ENCODE measurements around the gene SDK2.
"Not testable (repeated sequence)": the region's sequence is repeated elsewhere in the genome, so short reads cannot be mapped to it uniquely, and the experiment has no call there.

Gene SDK2

DNA sequence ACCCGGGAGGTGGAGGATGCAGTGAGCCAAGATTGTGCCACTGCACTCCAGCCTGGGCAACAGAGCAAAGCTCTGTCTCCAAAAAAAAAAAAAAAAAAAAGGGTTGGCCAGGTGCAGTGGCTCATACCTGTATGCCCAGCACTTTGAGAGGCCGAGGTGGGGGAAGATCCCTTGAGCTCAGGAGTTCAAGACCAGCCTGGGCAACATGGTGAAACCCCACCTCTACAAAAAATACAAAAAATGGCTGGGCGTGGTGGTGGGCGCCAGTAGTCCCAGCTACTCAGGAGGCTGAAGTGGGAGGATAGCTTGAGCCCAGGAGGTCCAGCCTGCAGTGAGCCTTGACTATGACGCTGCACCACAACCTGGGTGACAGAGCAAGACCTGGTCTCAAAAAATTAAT, 335.3 kb downstream of the SDK2 start:
- H3K27ac ChIP-seq (ENCODE audit: low read depth in 2 of 2, low read length in 2 of 2) = peak overlapping the region; percentile 99 to 100
- not testable (repeated sequence) for H3K27me3 ChIP-seq (ENCODE audit: control insufficient read depth in 2 of 2, insufficient read depth in 2 of 2, low read length in 2 of 2); H3K36me3 ChIP-seq (ENCODE audit: control insufficient read depth in 2 of 2, insufficient read depth in 2 of 2, low read length in 2 of 2); H3K9me3 ChIP-seq (ENCODE audit: control insufficient read depth in 2 of 2, low read length in 2 of 2)
- peak overlapping the region; percentile 86 to 87 for H3K4me3 ChIP-seq (ENCODE audit: low read length in 2 of 2)
- peaks cover 49% of the 10 kb centered on the region in 2 donors for H3K4me1 ChIP-seq (ENCODE audit: control insufficient read depth in 2 of 2, insufficient read depth in 2 of 2, low read length in 2 of 2)
- H3K9ac ChIP-seq (ENCODE audit: low read depth in 1 of 2, low read length in 2 of 2) = peak overlapping the region in 1 of 2 donors; percentile 99

DNA sequence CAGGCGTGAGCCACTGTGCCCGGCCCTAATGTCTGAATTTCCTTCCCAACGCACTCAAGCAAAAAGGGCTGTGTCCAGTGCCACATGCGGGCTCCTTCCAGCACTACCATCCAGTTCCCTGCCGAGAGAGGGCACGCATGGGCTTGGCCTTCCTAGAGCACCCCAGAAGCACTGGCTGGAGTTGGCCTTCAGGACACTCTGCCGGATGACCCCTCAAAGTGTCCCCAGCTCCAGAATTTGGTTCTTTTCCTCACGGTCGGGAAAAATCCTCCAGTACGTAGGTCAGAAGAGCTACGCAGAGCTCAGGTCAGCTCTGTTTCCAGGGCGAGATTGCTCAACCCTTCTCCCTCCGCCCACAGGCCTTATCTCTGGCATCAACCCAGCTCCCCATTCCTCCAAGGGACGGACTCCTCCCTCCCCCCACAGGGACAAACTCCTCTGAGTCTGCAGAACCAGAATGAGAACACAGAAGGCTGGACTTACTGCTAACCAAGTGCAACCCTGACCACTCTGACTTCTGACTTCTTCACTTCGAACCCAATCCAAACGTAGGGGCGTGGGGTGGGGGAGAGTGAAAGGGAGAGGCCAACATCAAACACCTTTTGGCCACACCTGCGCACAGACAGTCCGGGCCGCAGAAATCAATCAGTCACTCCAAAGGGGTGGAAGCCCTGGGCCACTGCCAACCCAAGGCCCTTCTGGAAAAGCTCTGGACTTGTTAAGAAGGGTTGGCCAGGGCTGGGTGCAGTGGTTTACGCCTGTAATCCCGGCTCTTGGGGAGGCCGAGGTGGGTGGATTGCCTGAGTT, 336.0 kb downstream of the SDK2 start:
- Histone ChIP-seq H3K9ac (ENCODE audit: low read depth in 1 of 2, low read length in 2 of 2) (peak overlapping the region; percentile 75 to 83), H3K4me1 (ENCODE audit: control insufficient read depth in 2 of 2, insufficient read depth in 2 of 2, low read length in 2 of 2) (peaks cover 49 to 53% of the 10 kb centered on the region in 2 donors), H3K4me3 (ENCODE audit: low read length in 2 of 2) (peak overlapping the region; percentile 57 to 70), H3K27me3 (ENCODE audit: control insufficient read depth in 2 of 2, insufficient read depth in 2 of 2, low read length in 2 of 2) (no peaks in the 10 kb centered on the region), H3K9me3 (ENCODE audit: control insufficient read depth in 2 of 2, low read length in 2 of 2) (no peaks in the 10 kb centered on the region), H3K36me3 (ENCODE audit: control insufficient read depth in 2 of 2, insufficient read depth in 2 of 2, low read length in 2 of 2) (no peaks in the 10 kb centered on the region), H3K27ac (ENCODE audit: low read depth in 2 of 2, low read length in 2 of 2) (peak overlapping the region; percentile 99 to 100)

DNA sequence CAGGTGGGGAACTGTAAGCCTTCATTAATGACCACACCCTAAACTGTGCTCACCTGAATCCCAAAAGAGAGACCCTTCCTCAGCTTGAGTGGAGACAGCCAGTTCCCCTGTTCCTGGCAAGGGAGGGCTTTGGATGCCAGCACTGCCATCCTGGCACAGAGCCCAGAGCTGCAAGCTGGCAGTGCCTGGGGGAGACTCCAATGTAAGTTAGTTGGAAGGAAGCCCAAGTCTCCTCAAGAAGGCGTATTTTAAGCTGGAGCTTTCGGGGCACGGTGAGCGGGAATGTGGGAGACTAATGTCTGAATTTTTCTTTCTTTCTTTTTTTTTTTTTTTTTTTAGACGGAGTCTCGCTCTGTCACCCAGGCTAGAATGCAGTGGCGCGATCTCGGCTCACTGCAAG, 337.1 kb downstream of the SDK2 start:
- no peaks in the 10 kb centered on the region for H3K36me3 ChIP-seq (ENCODE audit: control insufficient read depth in 2 of 2, insufficient read depth in 2 of 2, low read length in 2 of 2)
- no peaks in the 10 kb centered on the region for H3K9me3 ChIP-seq (ENCODE audit: control insufficient read depth in 2 of 2, low read length in 2 of 2)
- no peak overlapping the region for H3K4me3 ChIP-seq (ENCODE audit: low read length in 2 of 2)
- H3K27me3 ChIP-seq (ENCODE audit: control insufficient read depth in 2 of 2, insufficient read depth in 2 of 2, low read length in 2 of 2) = no peaks in the 10 kb centered on the region
- H3K9ac ChIP-seq (ENCODE audit: low read depth in 1 of 2, low read length in 2 of 2) = peak overlapping the region in 1 of 2 donors; percentile 5
- peaks cover 42 to 46% of the 10 kb centered on the region in 2 donors for H3K4me1 ChIP-seq (ENCODE audit: control insufficient read depth in 2 of 2, insufficient read depth in 2 of 2, low read length in 2 of 2)
- peak overlapping the region; percentile 44 to 57 for H3K27ac ChIP-seq (ENCODE audit: low read depth in 2 of 2, low read length in 2 of 2)

DNA sequence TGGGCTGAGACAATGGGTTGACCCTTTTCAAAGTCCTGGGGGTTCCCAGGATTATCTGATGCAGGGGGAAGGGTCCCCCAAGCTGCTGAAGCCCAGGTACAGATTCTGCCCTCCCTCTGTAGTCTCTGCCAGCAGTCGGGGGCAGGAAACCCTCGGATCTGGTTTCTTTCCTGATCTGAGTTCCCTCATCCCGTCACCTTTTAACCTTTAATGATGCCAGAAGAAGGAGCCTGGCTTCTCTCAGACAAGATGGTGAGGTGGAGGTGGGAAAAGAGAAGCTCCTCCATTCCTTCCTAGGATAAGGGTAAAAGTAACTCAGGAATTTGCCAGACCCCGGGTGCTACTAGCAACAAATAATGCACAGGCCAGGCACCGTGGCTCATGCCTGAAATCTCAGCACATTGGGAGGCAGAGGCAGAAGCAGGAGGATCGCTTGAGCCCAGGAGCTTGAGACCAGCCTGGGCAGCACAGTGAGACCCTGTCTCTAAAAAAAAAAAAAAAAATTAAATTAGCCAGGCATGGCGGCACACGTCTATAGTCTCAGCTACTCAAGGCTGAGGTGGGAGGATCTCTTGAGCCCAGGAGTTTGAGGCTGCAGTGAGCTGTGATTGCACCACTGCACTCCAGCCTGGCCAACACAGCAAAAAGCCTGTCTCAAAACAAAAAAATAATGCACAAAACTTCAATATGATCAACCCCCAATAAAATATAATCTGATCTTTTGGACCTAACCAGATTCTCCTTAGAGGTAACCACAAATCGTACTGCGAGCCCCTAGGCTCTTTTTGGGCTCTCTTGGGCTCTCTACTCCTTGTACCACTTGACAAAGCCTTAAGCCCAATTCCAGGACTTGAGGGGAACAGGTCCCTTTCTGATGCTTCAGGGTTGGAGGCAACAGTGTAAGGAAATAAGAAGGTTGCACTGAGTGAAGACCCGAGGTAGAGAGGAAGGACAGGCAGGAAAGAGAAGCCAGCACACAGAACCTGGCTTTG, 338.1 kb downstream of the SDK2 start:
- peak overlapping the region; percentile 88 to 91 for H3K27ac ChIP-seq (ENCODE audit: low read depth in 2 of 2, low read length in 2 of 2)
- H3K9ac ChIP-seq (ENCODE audit: low read depth in 1 of 2, low read length in 2 of 2) = peak overlapping the region; percentile 18 to 77
- H3K4me1 ChIP-seq (ENCODE audit: control insufficient read depth in 2 of 2, insufficient read depth in 2 of 2, low read length in 2 of 2) = peaks cover 42 to 48% of the 10 kb centered on the region in 2 donors
- H3K9me3 ChIP-seq (ENCODE audit: control insufficient read depth in 2 of 2, low read length in 2 of 2) = no peaks in the 10 kb centered on the region
- H3K27me3 ChIP-seq (ENCODE audit: control insufficient read depth in 2 of 2, insufficient read depth in 2 of 2, low read length in 2 of 2) = no peaks in the 10 kb centered on the region
- H3K4me3 ChIP-seq (ENCODE audit: low read length in 2 of 2) = peak overlapping the region in 1 of 2 donors; percentile 64
- no peaks in the 10 kb centered on the region for H3K36me3 ChIP-seq (ENCODE audit: control insufficient read depth in 2 of 2, insufficient read depth in 2 of 2, low read length in 2 of 2)

GRCh38 chr17:73304971-73305812, 339.1 kb downstream of the SDK2 start:
- H3K9ac ChIP-seq (ENCODE audit: low read depth in 1 of 2, low read length in 2 of 2) = peak overlapping the region; percentile 18 to 77
- peak overlapping the region; percentile 88 to 91 for H3K27ac ChIP-seq (ENCODE audit: low read depth in 2 of 2, low read length in 2 of 2)
- peaks cover 47 to 48% of the 10 kb centered on the region in 2 donors for H3K4me1 ChIP-seq (ENCODE audit: control insufficient read depth in 2 of 2, insufficient read depth in 2 of 2, low read length in 2 of 2)
- no peaks in the 10 kb centered on the region for H3K27me3 ChIP-seq (ENCODE audit: control insufficient read depth in 2 of 2, insufficient read depth in 2 of 2, low read length in 2 of 2)
- H3K4me3 ChIP-seq (ENCODE audit: low read length in 2 of 2) = peak overlapping the region; percentile 57 to 64
- H3K9me3 ChIP-seq (ENCODE audit: control insufficient read depth in 2 of 2, low read length in 2 of 2) = no peaks in the 10 kb centered on the region
- no peaks in the 10 kb centered on the region for H3K36me3 ChIP-seq (ENCODE audit: control insufficient read depth in 2 of 2, insufficient read depth in 2 of 2, low read length in 2 of 2)

DNA sequence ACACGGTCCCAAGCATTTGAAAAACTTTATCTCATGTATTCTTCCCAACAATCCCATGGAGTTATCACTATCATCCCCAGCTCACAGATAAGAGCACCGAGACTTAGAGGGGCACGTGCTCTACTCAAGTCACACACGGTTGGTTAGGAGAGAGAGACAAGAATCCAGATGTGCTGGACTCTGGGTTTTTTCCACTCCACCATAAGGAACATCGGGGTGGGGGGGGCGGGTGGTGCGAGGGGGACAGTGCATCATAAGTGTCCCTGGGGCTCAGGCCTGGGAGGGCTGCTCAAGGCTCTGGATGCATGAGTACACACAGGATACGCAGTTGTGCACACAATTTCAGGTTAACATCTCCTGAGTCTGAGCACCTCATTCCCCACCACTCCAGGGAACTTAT, 339.8 kb downstream of the SDK2 start:
- Histone ChIP-seq H3K4me3 (ENCODE audit: low read length in 2 of 2) (peak overlapping the region in 1 of 2 donors; percentile 64), H3K4me1 (ENCODE audit: control insufficient read depth in 2 of 2, insufficient read depth in 2 of 2, low read length in 2 of 2) (peaks cover 45 to 47% of the 10 kb centered on the region in 2 donors)

GRCh38 chr17:73302189-73302588, 342.1 kb downstream of the SDK2 start:
- Histone ChIP-seq H3K4me3 (ENCODE audit: low read length in 2 of 2) (no peak overlapping the region), H3K27me3 (ENCODE audit: control insufficient read depth in 2 of 2, insufficient read depth in 2 of 2, low read length in 2 of 2) (no peaks in the 10 kb centered on the region), H3K36me3 (ENCODE audit: control insufficient read depth in 2 of 2, insufficient read depth in 2 of 2, low read length in 2 of 2) (peaks cover 3 to 4% of the 10 kb centered on the region in 2 donors), H3K9me3 (ENCODE audit: control insufficient read depth in 2 of 2, low read length in 2 of 2) (no peaks in the 10 kb centered on the region), H3K4me1 (ENCODE audit: control insufficient read depth in 2 of 2, insufficient read depth in 2 of 2, low read length in 2 of 2) (peaks cover 37% of the 10 kb centered on the region in 2 donors), H3K9ac (ENCODE audit: low read depth in 1 of 2, low read length in 2 of 2) (no peak overlapping the region), H3K27ac (ENCODE audit: low read depth in 2 of 2, low read length in 2 of 2) (no peak overlapping the region)

More for the DNA sequence above, 339.8 kb downstream of the SDK2 start:
- Histone ChIP-seq H3K36me3 (ENCODE audit: control insufficient read depth in 2 of 2, insufficient read depth in 2 of 2, low read length in 2 of 2) (peaks cover 0 to 4% of the 10 kb centered on the region in 2 donors), H3K9ac (ENCODE audit: low read depth in 1 of 2, low read length in 2 of 2) (peak overlapping the region in 1 of 2 donors; percentile 77), H3K27ac (ENCODE audit: low read depth in 2 of 2, low read length in 2 of 2) (peak overlapping the region; percentile 88 to 91), H3K27me3 (ENCODE audit: control insufficient read depth in 2 of 2, insufficient read depth in 2 of 2, low read length in 2 of 2) (no peaks in the 10 kb centered on the region), H3K9me3 (ENCODE audit: control insufficient read depth in 2 of 2, low read length in 2 of 2) (no peaks in the 10 kb centered on the region)

- Histone ChIP-seq H3K4me1 (ENCODE audit: control insufficient read depth in 2 of 2, insufficient read depth in 2 of 2, low read length in 2 of 2) (peaks cover 29 to 30% of the 10 kb centered on the region in 2 donors), H3K4me3 (ENCODE audit: low read length in 2 of 2) (no peak overlapping the region), H3K9me3 (ENCODE audit: control insufficient read depth in 2 of 2, low read length in 2 of 2) (no peaks in the 10 kb centered on the region), H3K27me3 (ENCODE audit: control insufficient read depth in 2 of 2, insufficient read depth in 2 of 2, low read length in 2 of 2) (no peaks in the 10 kb centered on the region), H3K36me3 (ENCODE audit: control insufficient read depth in 2 of 2, insufficient read depth in 2 of 2, low read length in 2 of 2) (peaks cover 3 to 4% of the 10 kb centered on the region in 2 donors), H3K9ac (ENCODE audit: low read depth in 1 of 2, low read length in 2 of 2) (no peak overlapping the region), H3K27ac (ENCODE audit: low read depth in 2 of 2, low read length in 2 of 2) (no peak overlapping the region)
Observed at GRCh38 chr17:73301369-73301768, 342.9 kb downstream of the SDK2 start.

GRCh38 chr17:73300392-73300791, 343.9 kb downstream of the SDK2 start:
- Histone ChIP-seq H3K4me3 (ENCODE audit: low read length in 2 of 2) (no peak overlapping the region), H3K9ac (ENCODE audit: low read depth in 1 of 2, low read length in 2 of 2) (no peak overlapping the region), H3K36me3 (ENCODE audit: control insufficient read depth in 2 of 2, insufficient read depth in 2 of 2, low read length in 2 of 2) (peaks cover 3 to 4% of the 10 kb centered on the region in 2 donors), H3K4me1 (ENCODE audit: control insufficient read depth in 2 of 2, insufficient read depth in 2 of 2, low read length in 2 of 2) (peaks cover 19 to 23% of the 10 kb centered on the region in 2 donors), H3K9me3 (ENCODE audit: control insufficient read depth in 2 of 2, low read length in 2 of 2) (no peaks in the 10 kb centered on the region), H3K27ac (ENCODE audit: low read depth in 2 of 2, low read length in 2 of 2) (peak overlapping the region in 1 of 2 donors; percentile 1), H3K27me3 (ENCODE audit: control insufficient read depth in 2 of 2, insufficient read depth in 2 of 2, low read length in 2 of 2) (no peaks in the 10 kb centered on the region)
